Esophagus muscularis mucosa (tissue), 4 donors: Measurements from ENCODE around the gene DUSP16. TPM values are rescaled to one million over a fixed set of nuclear protein-coding genes. Genes with fewer than 3 reads are reported as not detected.
"Not testable (repeated sequence)": the region's sequence is repeated elsewhere in the genome, so short reads cannot be mapped to it uniquely, and the experiment has no call there.

Source experiments
- DNase-seq: peaks from one replicate; pipeline ENCODE4 v3.0.0-alpha.2; 2017; ENCODE audit errors: extremely low spot score
- H3K27ac ChIP-seq, 4 donors: fragments of 200-600 bp; sonication (generic); replicated peaks in 1 of 4; 1 replicate in 3 of 4; 2 replicates in 1 of 4; pipeline ENCODE4 v1.5.1; 2016 to 2019; ENCODE audit warnings: mild to moderate bottlenecking in 1 of 4
- H3K27me3 ChIP-seq, 4 donors: fragments of 200-600 bp; sonication (generic); one replicate each; pipeline versions ENCODE4 v1.5.1 to v1.6.0; 2016 to 2019
- H3K36me3 ChIP-seq, 4 donors: fragments of 200-600 bp; sonication (generic); one replicate each; pipeline ENCODE4 v1.5.1; 2016 to 2019
- H3K4me1 ChIP-seq, 4 donors: fragments of 200-600 bp; sonication (generic); one replicate each; pipeline ENCODE4 v1.5.1; 2016 to 2019
- H3K4me3 ChIP-seq, 4 donors: fragments of 200-600 bp; sonication (generic); 1 replicate in 2 of 4; 2 replicates in 2 of 4; pipeline ENCODE4 v1.5.1; 2016 to 2019; ENCODE audit warnings: mild to moderate bottlenecking in 4 of 4, moderate library complexity in 1 of 4
- H3K9me3 ChIP-seq, 4 donors: fragments of 200-600 bp; sonication (generic); 1 replicate in 3 of 4; 2 replicates in 1 of 4; pipeline ENCODE4 v1.5.1; 2016 to 2019
- CTCF ChIP-seq, 3 experiments: fragments of 200-600 bp in 2 of 3; fragments of 450-650 bp in 1 of 3; sonication (generic) in 2 of 3; IDR thresholded peaks; one replicate each; pipeline ENCODE4 v1.5.1; 2017 to 2019; ENCODE audit warnings: antibody characterized with exemption in 3 of 3, mild to moderate bottlenecking in 2 of 3, moderate library complexity in 1 of 3
- EP300 ChIP-seq: sonication (generic); formaldehyde crosslinking; IDR thresholded peaks from one replicate; pipeline ENCODE4 v1.6.1; 2017; ENCODE audit warnings: antibody characterized with exemption
- POLR2A ChIP-seq: fragments of 450-650 bp; IDR thresholded peaks from one replicate; pipeline ENCODE4 v1.6.1; 2017; ENCODE audit warnings: antibody characterized with exemption, moderate library complexity, mild to moderate bottlenecking, low read depth
- POLR2AphosphoS5 ChIP-seq, 2 donors: sonication (generic); formaldehyde crosslinking; IDR thresholded peaks; one replicate each; pipeline ENCODE4 v1.6.1; 2017; ENCODE audit warnings: antibody characterized with exemption in 2 of 2
- WGBS: methylation state at CpG from one replicate; pipeline ENCODE4 v1.1.5; 2018; 5-methylcytosine and 5-hydroxymethylcytosine counted together
- intact Hi-C: fragments of 100-400 bp; cut with DNase I; formaldehyde crosslinking; loops from one replicate; pipeline ENCODE4 v1.15.1; 2023
- total RNA-seq, 4 donors: library from RNA; depleted of rRNA; stranded (reverse); fragments of >200 nt; gene quantifications; one replicate each; pipeline versions ENCODE4 v1.1.0 to v1.2.1, GENCODE V29; 2016

DUSP16 gene
- total RNA-seq, 4 donors from 2014 or later = 10.0 to 17.0 (median 13.9) TPM

GRCh38 chr12:12502815-12503151, 59.9 kb downstream of the DUSP16 start:
- Histone ChIP-seq H3K9me3 (no peaks in the 10 kb centered on the region), H3K27me3 (no peaks in the 10 kb centered on the region), H3K4me1 (peaks cover 24 to 34% (median 26%) of the 10 kb centered on the region in 4 donors), H3K36me3 (peaks cover 0 to 13% (median 5%) of the 10 kb centered on the region in 4 donors), H3K4me3 (no peak overlapping the region), H3K27ac (no peak overlapping the region)
- TF ChIP-seq POLR2AphosphoS5 (IDR thresholded peaks at IDR 0.05) = no peak
- no peak for TF ChIP-seq EP300
- TF ChIP-seq POLR2A = no peak
- no peak for TF ChIP-seq CTCF (IDR thresholded peaks at IDR 0.05)
- WGBS = 93% methylated on average over 5 of the region's 5 CpGs
- no peak for DNase-seq
- intact Hi-C loops = no loop called here

GRCh38 chr12:12502130-12502814, 60.4 kb downstream of the DUSP16 start:
- H3K36me3 ChIP-seq = peaks cover 0 to 13% (median 5%) of the 10 kb centered on the region in 4 donors
- H3K9me3 ChIP-seq, DNase-seq, H3K4me3 ChIP-seq, H3K27ac ChIP-seq, H3K27me3 ChIP-seq, intact Hi-C loops: not testable (repeated sequence)
- 97% methylated on average over 7 of the region's 7 CpGs for WGBS
- H3K4me1 ChIP-seq = peaks cover 20 to 31% (median 24%) of the 10 kb centered on the region in 4 donors

GRCh38 chr12:12501121-12501520, 61.5 kb downstream of the DUSP16 start:
- intact Hi-C loops = no loop called here

DNA sequence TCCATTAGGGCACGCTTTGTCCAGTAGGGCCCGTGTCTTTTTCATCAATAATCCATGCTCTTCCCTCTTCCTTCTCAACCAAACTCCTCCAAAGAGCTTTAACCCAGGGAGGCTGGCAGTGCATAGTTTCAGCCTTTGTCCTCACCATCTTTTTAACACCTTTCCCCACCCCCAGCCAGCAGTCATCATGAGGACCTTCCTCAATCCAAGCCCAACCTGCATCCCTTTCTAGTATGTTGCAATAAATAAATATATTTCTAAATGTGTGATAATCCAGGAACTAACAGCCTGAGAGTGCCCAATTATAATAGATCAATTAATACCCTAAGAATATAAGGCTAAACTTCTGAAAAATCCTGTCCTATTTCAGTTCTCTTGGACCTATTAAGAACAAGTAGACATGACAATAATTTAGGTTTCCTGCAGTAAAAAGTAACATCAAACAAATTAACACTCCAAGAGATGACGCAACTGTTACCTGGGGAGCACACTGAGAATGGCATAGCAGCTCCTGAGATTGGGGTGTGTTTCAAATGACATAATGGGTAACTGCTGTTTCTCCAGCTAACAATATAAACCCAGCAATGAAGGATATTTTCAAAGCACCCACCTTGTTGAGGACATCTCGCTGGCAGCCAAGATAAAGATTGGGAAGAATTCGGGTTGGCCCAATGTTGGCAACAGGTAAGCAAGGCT, 62.6 kb downstream of the DUSP16 start:
- peaks cover 0 to 15% (median 6%) of the 10 kb centered on the region in 4 donors for H3K36me3 ChIP-seq
- no peak overlapping the region for H3K27ac ChIP-seq
- no peak overlapping the region for H3K4me3 ChIP-seq
- WGBS = 95% methylated on average over 5 of the region's 5 CpGs
- intact Hi-C loops = no loop called here
- peaks cover 2 to 9% (median 2%) of the 10 kb centered on the region in 4 donors for H3K4me1 ChIP-seq
- H3K9me3 ChIP-seq = no peaks in the 10 kb centered on the region
- TF ChIP-seq POLR2A (no peak), POLR2AphosphoS5 (IDR thresholded peaks at IDR 0.05) (no peak), EP300 (no peak), CTCF (IDR thresholded peaks at IDR 0.05) (no peak)
- no peaks in the 10 kb centered on the region for H3K27me3 ChIP-seq
- no peak for DNase-seq

More at GRCh38 chr12:12501121-12501520, 61.5 kb downstream of the DUSP16 start:
- H3K36me3 ChIP-seq = peaks cover 0 to 13% (median 5%) of the 10 kb centered on the region in 4 donors
- H3K4me3 ChIP-seq = no peak overlapping the region
- H3K27ac ChIP-seq = no peak overlapping the region
- TF ChIP-seq CTCF (IDR thresholded peaks at IDR 0.05) = no peak
- TF ChIP-seq POLR2A = no peak
- TF ChIP-seq POLR2AphosphoS5 (IDR thresholded peaks at IDR 0.05) = no peak
- TF ChIP-seq EP300 = no peak
- H3K9me3 ChIP-seq = no peaks in the 10 kb centered on the region
- peaks cover 11 to 20% (median 13%) of the 10 kb centered on the region in 4 donors for H3K4me1 ChIP-seq
- DNase-seq = no peak
- 82% methylated on average over 3 of the region's 3 CpGs for WGBS
- H3K27me3 ChIP-seq = no peaks in the 10 kb centered on the region

- no peak for TF ChIP-seq POLR2AphosphoS5 (IDR thresholded peaks at IDR 0.05)
- no peak for TF ChIP-seq EP300
- TF ChIP-seq CTCF (IDR thresholded peaks at IDR 0.05) = no peak
- no peak for TF ChIP-seq POLR2A
- Histone ChIP-seq H3K4me3 (no peak overlapping the region), H3K27me3 (no peaks in the 10 kb centered on the region), H3K9me3 (no peaks in the 10 kb centered on the region), H3K4me1 (no peaks in the 10 kb centered on the region), H3K36me3 (peaks cover 0 to 15% (median 6%) of the 10 kb centered on the region in 4 donors), H3K27ac (no peak overlapping the region)
- no peak for DNase-seq
- 96% methylated on average over 3 of the region's 4 CpGs for WGBS
- intact Hi-C loops = no loop called here
Observed at GRCh38 chr12:12498210-12498609, 64.5 kb downstream of the DUSP16 start.
